HG03575 (cell line): ENCODE results near the gene RTN3.

Experiments used
- ATAC-seq: cut with Tn5 transposase; IDR thresholded peaks from one replicate; pipeline ENCODE4 v1.9.1; 2021; ENCODE audit not compliant: unreplicated experiment, insufficient number of reproducible peaks, low FRiP score; ENCODE audit errors: extremely low read depth

Gene RTN3

GRCh38 chr11:63793161-63793560 lies 111.9 kb downstream of the RTN3 start:
- ATAC-seq: no peak

GRCh38 chr11:63795066-63795465 lies 113.8 kb downstream of the RTN3 start:
- ATAC-seq: no peak

GRCh38 chr11:63800921-63801320 lies 119.6 kb downstream of the RTN3 start:
- ATAC-seq: no peak

DNA sequence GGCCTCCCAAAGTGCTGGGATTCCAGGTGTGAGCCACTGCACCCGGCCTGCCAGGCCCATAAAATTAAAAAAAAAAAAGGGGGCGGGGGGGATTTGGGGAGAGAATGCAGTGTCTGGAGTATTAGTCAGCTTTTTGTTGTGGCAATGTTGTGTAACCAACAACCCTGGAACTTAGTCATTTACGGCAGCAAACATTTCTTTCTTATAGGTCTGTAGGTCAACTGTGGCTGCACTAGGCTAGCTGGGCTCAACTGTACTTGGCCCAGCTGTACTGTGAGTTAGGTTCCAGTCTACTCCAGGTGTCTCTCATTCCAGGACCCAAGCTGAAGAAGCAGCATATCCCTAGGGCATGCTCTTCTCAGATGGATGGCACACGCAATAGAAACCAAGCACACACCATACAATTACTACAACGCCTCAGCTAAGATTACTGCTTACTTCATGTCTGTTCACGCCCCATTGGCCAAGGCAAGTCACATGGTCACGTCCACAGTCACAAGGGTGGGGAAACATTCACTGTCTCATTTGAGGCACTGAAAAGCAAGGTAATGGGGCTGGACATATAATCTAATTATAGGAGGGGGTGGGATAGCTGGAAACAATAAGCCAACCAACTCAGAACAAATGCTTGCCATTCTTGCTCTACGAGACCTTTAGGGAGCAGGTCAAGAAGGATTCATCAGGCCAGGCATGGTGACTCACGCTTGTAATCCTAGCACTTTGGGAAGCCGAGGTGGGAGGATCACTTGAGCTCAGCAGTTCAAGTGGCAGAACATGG lies 121.5 kb downstream of the RTN3 start:
- no peak for ATAC-seq

DNA sequence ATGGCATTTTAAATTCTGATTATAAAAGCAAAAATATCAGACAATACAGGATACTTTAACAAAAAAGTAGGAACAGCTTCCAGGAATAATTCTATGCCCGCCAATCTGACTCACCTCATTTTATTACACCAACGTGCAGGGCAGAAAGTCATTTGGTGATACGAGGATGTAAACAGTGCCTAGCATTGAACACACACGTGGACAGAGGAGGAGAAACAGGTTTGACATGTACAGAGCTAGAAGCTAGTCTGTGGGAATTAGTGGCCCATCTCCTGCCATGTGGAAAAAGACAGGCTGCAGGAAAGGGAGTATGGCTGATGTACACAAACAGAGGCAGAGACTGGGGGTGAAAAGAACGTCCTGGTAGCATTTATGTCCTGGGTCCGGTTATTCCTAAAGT lies 123.0 kb downstream of the RTN3 start:
- no peak for ATAC-seq

- ATAC-seq: no peak
Observed at GRCh38 chr11:63805844-63806415, 124.6 kb downstream of the RTN3 start.
